ENCODE data around the gene ZFP36L1.

Gene ZFP36L1

DNA sequence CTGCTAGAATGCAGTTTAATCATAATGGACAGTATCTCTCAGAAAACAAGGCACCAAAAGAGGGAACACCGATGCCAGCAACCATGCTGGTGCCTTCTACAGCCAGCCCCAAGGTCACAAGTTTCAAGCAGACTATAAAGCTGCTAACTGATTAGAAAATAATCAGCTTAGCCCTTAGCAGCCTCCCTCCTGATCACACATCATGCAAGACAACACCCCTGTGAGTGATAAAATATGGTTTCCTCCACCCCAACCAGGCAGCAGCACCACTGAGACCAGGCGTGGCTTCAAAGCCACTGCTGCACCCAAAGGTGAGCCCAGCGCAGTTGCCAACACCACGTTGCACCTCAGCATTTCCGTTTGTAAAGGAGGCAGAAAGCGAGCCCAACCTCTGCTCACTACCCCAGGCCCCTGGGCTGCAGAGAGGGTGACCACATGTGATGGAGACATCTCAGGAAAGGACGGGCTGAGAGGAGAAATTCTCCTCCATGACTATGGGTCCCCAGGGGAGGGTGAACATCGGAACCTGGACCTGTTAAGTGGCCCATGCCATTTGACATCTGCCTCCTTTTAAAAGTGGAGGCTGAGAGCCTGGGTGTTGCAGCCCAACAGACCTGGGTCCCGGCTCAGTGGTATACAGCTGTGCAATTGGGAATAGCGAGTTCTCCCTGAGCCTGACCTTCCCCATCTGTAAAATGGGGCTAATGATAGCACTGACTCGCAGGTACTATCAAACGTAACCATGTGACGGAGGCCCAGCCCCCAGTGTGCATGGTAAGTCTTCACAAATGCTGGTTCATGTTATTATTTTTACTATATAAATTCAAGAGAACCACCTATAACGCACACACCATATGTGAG lies 11.5 kb downstream of the ZFP36L1 start:
- Histone ChIP-seq H3K4me3 (ENCODE audit: low read depth, low read length) (no peak overlapping the region), H3K27me3 (ENCODE audit: control insufficient read depth, insufficient read depth, low read length) (no peaks in the 10 kb centered on the region), H3K9me3 (ENCODE audit: control insufficient read depth, insufficient read depth, low read length) (no peaks in the 10 kb centered on the region), H3K27ac (ENCODE audit: low read depth, low read length) (no peak overlapping the region), H3K4me1 (ENCODE audit: control insufficient read depth, insufficient read depth, low read length) (no peaks in the 10 kb centered on the region), H3K9ac (ENCODE audit: low read depth, low read length) (no peak overlapping the region), H3K36me3 (ENCODE audit: control insufficient read depth, insufficient read depth, low read length) (no peaks in the 10 kb centered on the region)

DNA sequence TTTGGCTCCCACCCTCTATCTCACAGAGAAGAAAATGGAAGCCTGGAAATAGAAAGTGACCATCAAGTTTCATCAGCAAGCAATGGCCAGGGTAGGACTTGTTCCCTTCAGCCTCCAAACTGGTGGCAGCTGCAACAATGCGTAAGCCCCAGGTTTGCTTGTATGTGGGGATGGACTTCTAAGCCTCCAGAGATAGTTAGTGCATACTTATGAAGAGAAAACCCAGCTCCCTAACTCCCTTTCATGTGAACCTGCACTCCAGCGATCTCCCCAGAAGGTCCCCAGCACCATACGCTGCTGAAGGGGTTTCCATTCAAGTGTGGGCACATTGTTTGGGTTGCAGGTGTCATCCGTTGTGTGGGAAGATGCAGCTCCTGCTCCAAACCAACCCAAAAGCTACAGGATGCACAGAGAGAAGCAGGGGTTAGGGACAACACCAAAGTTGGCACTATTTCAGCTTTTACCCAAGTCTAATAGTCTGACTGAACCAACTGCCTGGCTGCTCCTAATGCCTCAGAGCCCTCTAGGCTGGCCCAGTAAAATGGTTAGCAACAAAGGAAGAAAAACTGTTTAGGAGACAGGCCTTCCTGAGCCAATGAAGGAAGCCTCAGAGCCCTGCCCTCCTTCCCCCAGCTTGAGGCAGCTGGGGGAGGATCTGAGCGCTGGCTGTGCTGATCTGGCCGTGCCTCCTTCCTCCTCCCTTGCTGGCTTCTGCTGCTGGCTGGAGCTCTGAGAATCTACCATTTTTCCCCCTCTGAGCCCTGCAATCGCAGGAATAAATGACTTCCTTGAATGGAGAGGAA lies 12.3 kb downstream of the ZFP36L1 start:
- Histone ChIP-seq H3K4me1 (ENCODE audit: control insufficient read depth, insufficient read depth, low read length) (no peaks in the 10 kb centered on the region), H3K9ac (ENCODE audit: low read depth, low read length) (no peak overlapping the region), H3K27me3 (ENCODE audit: control insufficient read depth, insufficient read depth, low read length) (no peaks in the 10 kb centered on the region), H3K36me3 (ENCODE audit: control insufficient read depth, insufficient read depth, low read length) (no peaks in the 10 kb centered on the region), H3K27ac (ENCODE audit: low read depth, low read length) (no peak overlapping the region), H3K9me3 (ENCODE audit: control insufficient read depth, insufficient read depth, low read length) (no peaks in the 10 kb centered on the region), H3K4me3 (ENCODE audit: low read depth, low read length) (no peak overlapping the region)

DNA sequence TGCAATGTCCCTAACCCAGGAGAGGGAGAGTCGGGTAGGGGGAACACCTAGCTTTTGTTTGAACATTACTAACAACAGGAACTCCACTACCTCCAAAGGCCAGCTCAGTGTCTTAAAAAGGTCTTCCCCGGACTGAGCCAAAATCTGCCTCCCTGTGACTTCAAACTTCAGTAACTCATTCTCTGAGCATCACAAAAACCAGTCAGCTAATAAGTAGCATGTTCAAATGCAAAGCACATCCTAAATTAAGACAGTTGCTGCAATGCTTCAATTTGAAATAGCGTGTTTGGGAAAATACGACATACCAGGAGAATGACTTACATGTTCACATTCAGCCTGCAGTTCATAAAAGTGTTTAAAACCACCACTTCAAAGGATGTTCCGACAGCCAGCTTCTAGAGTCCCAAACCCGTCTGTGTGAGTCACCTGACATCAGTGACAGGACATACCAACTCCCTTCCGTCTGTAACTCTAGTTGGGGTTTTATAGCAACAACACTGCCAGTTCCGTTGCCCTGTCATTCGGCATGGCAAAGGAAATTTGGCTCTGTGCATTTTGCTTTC lies 13.0 kb downstream of the ZFP36L1 start:
- Histone ChIP-seq H3K27ac (ENCODE audit: low read depth, low read length) (no peak overlapping the region), H3K9ac (ENCODE audit: low read depth, low read length) (no peak overlapping the region), H3K27me3 (ENCODE audit: control insufficient read depth, insufficient read depth, low read length) (no peaks in the 10 kb centered on the region), H3K9me3 (ENCODE audit: control insufficient read depth, insufficient read depth, low read length) (no peaks in the 10 kb centered on the region), H3K36me3 (ENCODE audit: control insufficient read depth, insufficient read depth, low read length) (no peaks in the 10 kb centered on the region), H3K4me3 (ENCODE audit: low read depth, low read length) (no peak overlapping the region), H3K4me1 (ENCODE audit: control insufficient read depth, insufficient read depth, low read length) (no peaks in the 10 kb centered on the region)

DNA sequence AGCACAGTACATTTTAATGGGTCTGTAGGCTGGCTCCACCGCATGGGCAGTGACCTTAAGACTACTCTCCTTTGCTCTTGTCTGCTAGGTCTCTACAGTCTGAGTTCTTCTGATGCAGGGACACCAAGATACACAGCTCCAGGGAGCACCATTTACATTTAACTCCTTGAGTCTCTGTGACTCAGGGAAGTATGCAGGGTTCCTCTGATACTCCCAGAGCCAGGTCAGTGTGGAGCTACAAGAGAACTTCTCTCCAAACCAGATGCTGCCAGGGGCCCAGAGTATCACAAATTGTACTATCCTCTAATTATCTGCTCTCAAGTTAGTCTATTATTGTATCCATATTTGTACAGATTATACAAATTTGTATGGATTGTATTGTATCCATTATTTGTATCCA lies 15.2 kb downstream of the ZFP36L1 start:
- H3K36me3 ChIP-seq (ENCODE audit: control insufficient read depth, insufficient read depth, low read length): no peaks in the 10 kb centered on the region
- no peaks in the 10 kb centered on the region for H3K4me1 ChIP-seq (ENCODE audit: control insufficient read depth, insufficient read depth, low read length)
- no peak overlapping the region for H3K4me3 ChIP-seq (ENCODE audit: low read depth, low read length)
- H3K27me3 ChIP-seq (ENCODE audit: control insufficient read depth, insufficient read depth, low read length): no peaks in the 10 kb centered on the region
- no peak overlapping the region for H3K9ac ChIP-seq (ENCODE audit: low read depth, low read length)
- H3K9me3 ChIP-seq (ENCODE audit: control insufficient read depth, insufficient read depth, low read length): no peaks in the 10 kb centered on the region
- no peak overlapping the region for H3K27ac ChIP-seq (ENCODE audit: low read depth, low read length)

DNA sequence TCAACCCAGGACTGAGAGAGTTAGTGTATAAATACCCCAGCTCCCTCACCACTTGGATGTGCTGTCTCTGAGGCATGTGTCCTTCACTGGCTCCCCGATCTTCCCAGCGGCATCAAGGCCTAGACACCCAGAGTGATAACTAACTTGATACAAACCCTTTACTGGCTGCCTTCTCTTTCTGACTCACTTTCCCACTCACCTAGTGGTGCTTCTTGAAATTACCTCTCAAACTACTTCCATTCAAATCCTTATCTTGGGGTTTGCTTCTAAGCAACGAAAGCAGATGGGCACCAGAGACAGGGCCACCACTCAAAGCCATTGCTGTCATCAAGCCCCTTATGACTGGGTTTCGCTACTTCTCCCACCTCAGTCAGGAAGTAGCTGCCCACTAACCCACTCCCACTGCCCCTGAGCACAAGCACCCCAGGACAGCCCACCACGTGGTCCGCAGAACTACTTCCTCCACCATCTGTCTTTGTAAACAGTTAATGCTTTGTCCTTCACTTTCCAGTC lies 17.2 kb downstream of the ZFP36L1 start:
- Histone ChIP-seq H3K27ac (ENCODE audit: low read depth, low read length) (no peak overlapping the region), H3K9ac (ENCODE audit: low read depth, low read length) (no peak overlapping the region), H3K36me3 (ENCODE audit: control insufficient read depth, insufficient read depth, low read length) (no peaks in the 10 kb centered on the region), H3K27me3 (ENCODE audit: control insufficient read depth, insufficient read depth, low read length) (no peaks in the 10 kb centered on the region), H3K4me1 (ENCODE audit: control insufficient read depth, insufficient read depth, low read length) (no peaks in the 10 kb centered on the region), H3K9me3 (ENCODE audit: control insufficient read depth, insufficient read depth, low read length) (no peaks in the 10 kb centered on the region), H3K4me3 (ENCODE audit: low read depth, low read length) (no peak overlapping the region)

DNA sequence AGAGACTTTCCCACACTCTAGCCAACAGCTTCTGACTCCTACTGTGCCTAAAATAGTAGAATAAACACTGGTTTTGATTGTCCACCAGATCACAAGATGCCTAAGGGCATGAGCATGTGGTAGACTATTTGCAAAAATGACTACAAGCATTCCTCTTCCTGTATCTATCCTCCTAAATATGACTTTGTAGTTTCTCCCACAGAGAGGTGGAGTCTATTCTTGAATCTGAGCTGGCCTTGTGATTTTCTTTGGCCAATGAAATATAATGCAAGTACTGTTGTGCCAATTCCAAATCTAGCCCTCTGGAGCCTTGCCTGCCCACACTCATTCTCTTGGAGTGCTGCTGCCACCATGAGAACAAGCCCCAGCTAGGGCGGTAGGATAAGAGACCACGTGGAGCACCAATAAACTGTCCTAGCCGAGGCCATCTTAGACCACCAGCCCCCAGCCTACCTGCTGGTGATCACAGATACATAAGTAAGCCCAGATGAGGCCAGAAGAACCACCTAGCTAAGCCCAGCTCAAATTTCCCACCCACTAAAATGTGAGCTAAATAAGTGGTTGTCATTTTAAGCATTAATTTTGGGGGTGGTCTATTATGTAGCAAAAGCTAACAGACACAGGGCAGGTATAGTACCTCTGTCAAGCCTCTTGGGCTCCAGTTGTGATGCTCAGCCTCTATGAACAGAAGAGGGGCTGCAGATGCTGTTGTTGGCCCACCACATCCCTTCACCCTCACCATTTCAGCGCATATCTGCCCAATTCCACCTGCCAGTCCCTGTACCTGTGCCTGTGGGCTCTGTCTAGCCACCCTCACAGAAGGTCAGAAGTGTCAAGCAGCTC lies 17.9 kb downstream of the ZFP36L1 start:
- no peak overlapping the region for H3K9ac ChIP-seq (ENCODE audit: low read depth, low read length)
- H3K4me3 ChIP-seq (ENCODE audit: low read depth, low read length): no peak overlapping the region
- H3K36me3 ChIP-seq (ENCODE audit: control insufficient read depth, insufficient read depth, low read length): no peaks in the 10 kb centered on the region
- H3K4me1 ChIP-seq (ENCODE audit: control insufficient read depth, insufficient read depth, low read length): no peaks in the 10 kb centered on the region
- no peaks in the 10 kb centered on the region for H3K9me3 ChIP-seq (ENCODE audit: control insufficient read depth, insufficient read depth, low read length)
- no peaks in the 10 kb centered on the region for H3K27me3 ChIP-seq (ENCODE audit: control insufficient read depth, insufficient read depth, low read length)
- no peak overlapping the region for H3K27ac ChIP-seq (ENCODE audit: low read depth, low read length)

DNA sequence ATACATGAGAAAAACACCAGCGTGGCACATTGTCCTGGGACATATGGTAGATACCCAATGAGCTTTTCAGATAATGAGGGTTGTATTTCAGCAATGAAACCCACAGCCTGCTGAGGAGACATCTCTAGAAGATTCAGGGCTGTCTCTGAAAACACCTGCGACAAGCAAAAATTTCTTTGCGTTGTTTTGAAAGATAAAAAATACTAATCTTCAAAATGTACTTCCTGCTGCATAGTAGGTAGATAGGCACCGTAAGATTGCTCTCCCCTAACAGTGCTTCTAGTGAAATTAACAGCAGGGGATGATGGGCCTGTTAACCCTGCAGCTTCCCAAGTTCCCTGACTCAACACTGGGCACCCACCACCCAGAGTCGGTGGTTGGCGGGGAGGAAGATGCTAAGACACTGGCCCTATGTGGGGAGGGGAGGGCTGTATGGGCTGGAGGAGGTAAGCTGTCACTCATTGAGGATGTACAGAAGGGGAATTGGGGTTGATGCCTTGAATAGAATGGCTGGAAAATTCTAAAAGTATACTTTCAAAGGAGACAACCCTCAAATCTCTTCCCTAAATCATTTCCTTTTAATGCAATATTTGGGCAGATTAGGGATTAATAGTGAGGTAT lies 20.0 kb downstream of the ZFP36L1 start:
- Histone ChIP-seq H3K4me3 (ENCODE audit: low read depth, low read length) (no peak overlapping the region), H3K9me3 (ENCODE audit: control insufficient read depth, insufficient read depth, low read length) (no peaks in the 10 kb centered on the region), H3K36me3 (ENCODE audit: control insufficient read depth, insufficient read depth, low read length) (no peaks in the 10 kb centered on the region), H3K27me3 (ENCODE audit: control insufficient read depth, insufficient read depth, low read length) (no peaks in the 10 kb centered on the region), H3K4me1 (ENCODE audit: control insufficient read depth, insufficient read depth, low read length) (no peaks in the 10 kb centered on the region), H3K9ac (ENCODE audit: low read depth, low read length) (no peak overlapping the region), H3K27ac (ENCODE audit: low read depth, low read length) (no peak overlapping the region)

DNA sequence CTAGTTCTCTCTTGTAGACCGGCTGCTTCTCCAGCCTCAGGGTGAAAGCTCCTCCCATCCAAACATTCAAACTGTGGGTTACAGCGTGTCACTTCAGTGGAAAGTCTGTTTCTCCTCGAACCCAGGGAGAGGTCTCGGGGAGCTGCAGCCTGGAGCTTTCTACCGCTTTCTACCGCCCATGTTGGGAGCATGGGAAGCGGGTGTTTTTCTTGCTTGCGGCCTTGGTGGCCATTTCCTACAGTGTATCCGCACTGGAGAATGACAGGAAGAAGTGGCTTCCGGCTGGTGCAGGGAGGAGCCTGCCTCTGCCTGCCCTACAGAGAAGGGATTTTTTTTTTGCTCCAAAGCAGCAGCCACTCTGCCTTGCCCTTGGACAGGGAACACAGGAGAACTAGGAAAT lies 21.2 kb downstream of the ZFP36L1 start:
- no peaks in the 10 kb centered on the region for H3K9me3 ChIP-seq (ENCODE audit: control insufficient read depth, insufficient read depth, low read length)
- no peak overlapping the region for H3K9ac ChIP-seq (ENCODE audit: low read depth, low read length)
- H3K36me3 ChIP-seq (ENCODE audit: control insufficient read depth, insufficient read depth, low read length): no peaks in the 10 kb centered on the region
- no peak overlapping the region for H3K27ac ChIP-seq (ENCODE audit: low read depth, low read length)
- no peak overlapping the region for H3K4me3 ChIP-seq (ENCODE audit: low read depth, low read length)
- no peaks in the 10 kb centered on the region for H3K27me3 ChIP-seq (ENCODE audit: control insufficient read depth, insufficient read depth, low read length)
- no peaks in the 10 kb centered on the region for H3K4me1 ChIP-seq (ENCODE audit: control insufficient read depth, insufficient read depth, low read length)

DNA sequence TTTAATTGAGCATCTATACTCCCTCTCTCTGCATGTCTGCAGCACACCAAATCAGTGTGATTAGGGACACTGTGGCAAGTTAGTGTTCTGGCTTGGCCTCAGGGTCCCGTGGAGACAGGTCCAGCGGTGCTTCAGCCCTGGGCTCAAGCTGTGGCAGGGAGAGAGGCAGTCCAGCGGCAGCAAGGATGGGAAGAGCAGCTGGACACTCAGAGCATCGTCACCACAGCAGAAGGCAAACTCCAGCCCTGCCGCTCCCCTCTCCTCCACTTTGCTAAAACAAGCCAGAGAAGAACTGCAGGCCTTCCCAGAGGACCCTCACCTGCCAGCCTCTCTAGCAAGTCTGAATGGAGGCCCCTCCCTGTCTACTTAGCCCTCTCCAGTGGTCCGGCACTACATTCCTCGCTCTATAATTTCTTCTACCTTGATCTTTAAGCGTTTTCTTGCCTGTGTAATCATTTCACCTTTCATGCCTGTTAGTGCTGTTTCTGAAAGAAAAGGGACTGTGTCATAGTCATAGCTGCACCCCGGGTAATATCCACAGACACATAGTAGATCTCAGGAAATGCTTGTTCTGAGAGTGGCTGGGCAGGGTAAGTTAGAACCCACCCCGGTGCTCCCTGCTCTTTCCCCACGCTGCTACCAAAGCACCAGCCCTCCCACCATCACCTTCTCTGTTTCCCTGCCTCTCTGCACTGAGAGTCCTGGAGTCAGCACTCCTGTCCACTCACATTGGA lies 22.1 kb downstream of the ZFP36L1 start:
- Histone ChIP-seq H3K4me3 (ENCODE audit: low read depth, low read length) (no peak overlapping the region), H3K36me3 (ENCODE audit: control insufficient read depth, insufficient read depth, low read length) (no peaks in the 10 kb centered on the region), H3K9ac (ENCODE audit: low read depth, low read length) (no peak overlapping the region), H3K27ac (ENCODE audit: low read depth, low read length) (no peak overlapping the region), H3K4me1 (ENCODE audit: control insufficient read depth, insufficient read depth, low read length) (no peaks in the 10 kb centered on the region), H3K9me3 (ENCODE audit: control insufficient read depth, insufficient read depth, low read length) (no peaks in the 10 kb centered on the region), H3K27me3 (ENCODE audit: control insufficient read depth, insufficient read depth, low read length) (no peaks in the 10 kb centered on the region)

DNA sequence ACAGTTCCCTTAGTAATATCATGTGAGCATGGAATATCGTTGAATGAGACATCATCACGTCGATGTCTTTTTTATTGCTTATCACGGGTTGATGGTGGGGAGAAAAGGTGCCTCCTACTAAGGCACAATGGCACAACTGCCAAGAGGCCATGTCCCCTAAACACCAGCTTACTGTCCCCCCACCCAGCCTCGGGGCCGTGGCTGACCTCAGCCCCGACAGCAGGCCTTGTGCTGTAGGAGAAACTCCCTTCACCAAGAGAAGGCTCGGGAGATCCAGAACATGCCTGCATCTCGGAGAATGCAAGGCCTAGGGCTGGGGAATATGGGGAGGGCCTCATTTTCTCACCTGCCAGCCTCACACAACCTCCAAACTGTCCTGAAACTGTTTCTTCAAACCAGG lies 22.8 kb downstream of the ZFP36L1 start:
- Histone ChIP-seq H3K36me3 (ENCODE audit: control insufficient read depth, insufficient read depth, low read length) (no peaks in the 10 kb centered on the region), H3K4me1 (ENCODE audit: control insufficient read depth, insufficient read depth, low read length) (no peaks in the 10 kb centered on the region), H3K9me3 (ENCODE audit: control insufficient read depth, insufficient read depth, low read length) (no peaks in the 10 kb centered on the region), H3K9ac (ENCODE audit: low read depth, low read length) (no peak overlapping the region), H3K27me3 (ENCODE audit: control insufficient read depth, insufficient read depth, low read length) (no peaks in the 10 kb centered on the region), H3K4me3 (ENCODE audit: low read depth, low read length) (no peak overlapping the region), H3K27ac (ENCODE audit: low read depth, low read length) (no peak overlapping the region)
